SK-N-SH treated with all-trans-retinoic acid at 6 μM for 48 hours (cell line): ENCODE data around the gene MYCBPAP.

Experiments
- ATAC-seq: fragments of 200-7000 bp; cut with Tn5 transposase; 3 replicates; pipeline ENCODE4 v1.9.1; 2020; ENCODE audit warnings: mild to moderate bottlenecking, moderate library complexity
- ARNTL ChIP-seq: fragments of 450-650 bp; formaldehyde crosslinking; IDR thresholded peaks from 2 replicates; pipeline ENCODE4 v1.5.0; 2020; ENCODE audit warnings: low read depth, mild to moderate bottlenecking, moderate library complexity, borderline replicate concordance
- BACH2 ChIP-seq: fragments of 250-450 bp; sonication (Bioruptor Pico); IDR thresholded peaks from 2 replicates; pipeline ENCODE4 v1.9.0; 2021; ENCODE audit warnings: mild to moderate bottlenecking, borderline replicate concordance
- CSDC2 ChIP-seq: fragments of 250-450 bp; sonication (Bioruptor Pico); IDR thresholded peaks from 2 replicates; pipeline ENCODE4 v1.5.0; 2020; ENCODE audit warnings: mild to moderate bottlenecking, moderate library complexity
- ESRRG ChIP-seq: fragments of 250-450 bp; sonication (Bioruptor Pico); IDR thresholded peaks from 2 replicates; pipeline ENCODE4 v1.6.1; 2021; ENCODE audit warnings: mild to moderate bottlenecking
- ISL1 ChIP-seq: fragments of 250-450 bp; sonication (Bioruptor Pico); IDR thresholded peaks from 2 replicates; pipeline ENCODE4 v2.1.2; 2022; ENCODE audit warnings: mild to moderate bottlenecking, moderate library complexity
- OSR1 ChIP-seq: fragments of 250-450 bp; sonication (Bioruptor Pico); IDR thresholded peaks from 2 replicates; pipeline ENCODE4 v1.8.0; 2022; ENCODE audit warnings: moderate library complexity, mild to moderate bottlenecking, inconsistent platforms
- RARB ChIP-seq: fragments of 250-450 bp; sonication (Bioruptor Pico); IDR thresholded peaks from 2 replicates; pipeline ENCODE4 v1.8.0; 2021; ENCODE audit warnings: mild to moderate bottlenecking, moderate library complexity
- SNAI2 ChIP-seq: fragments of 250-450 bp; sonication (Bioruptor Pico); IDR thresholded peaks from 2 replicates; pipeline ENCODE4 v1.5.0; 2020; ENCODE audit warnings: mild to moderate bottlenecking, moderate library complexity
- TCF4 ChIP-seq: fragments of 250-450 bp; sonication (Bioruptor Pico); IDR thresholded peaks from 2 replicates; pipeline ENCODE4 v1.8.0; 2021; ENCODE audit warnings: mild to moderate bottlenecking, moderate library complexity, borderline replicate concordance
- TOX ChIP-seq: fragments of 250-450 bp; sonication (Bioruptor Pico); IDR thresholded peaks from 2 replicates; pipeline ENCODE4 v1.8.0; 2021; ENCODE audit warnings: mild to moderate bottlenecking, moderate library complexity, borderline replicate concordance
- ZC3H10 ChIP-seq: fragments of 250-450 bp; sonication (Bioruptor Pico); IDR thresholded peaks from 2 replicates; pipeline ENCODE4 v1.5.1; 2021; ENCODE audit warnings: mild to moderate bottlenecking, moderate library complexity
- ZFP3 ChIP-seq: fragments of 250-450 bp; sonication (Bioruptor Pico); IDR thresholded peaks from 2 replicates; pipeline ENCODE4 v1.5.0; 2020; ENCODE audit warnings: mild to moderate bottlenecking, moderate library complexity
- ZFP30 ChIP-seq: fragments of 450-650 bp; formaldehyde crosslinking; IDR thresholded peaks from 2 replicates; pipeline ENCODE4 v1.5.0; 2022; ENCODE audit warnings: mild to moderate bottlenecking, moderate library complexity
- ZNF565 ChIP-seq: fragments of 450-650 bp; formaldehyde crosslinking; conservative IDR thresholded peaks from 2 replicates; pipeline ENCODE4 v1.5.0; 2020; ENCODE audit warnings: low read depth, mild to moderate bottlenecking, moderate library complexity
- ZNF70 ChIP-seq: fragments of 450-650 bp; formaldehyde crosslinking; IDR thresholded peaks from 2 replicates; pipeline ENCODE4 v1.5.0; 2020; ENCODE audit warnings: mild to moderate bottlenecking, moderate library complexity
- ZNF8 ChIP-seq: fragments of 450-650 bp; formaldehyde crosslinking; IDR thresholded peaks from 2 replicates; pipeline ENCODE4 v1.5.0; 2020; ENCODE audit warnings: mild to moderate bottlenecking, moderate library complexity
- TF ChIP-seq, protein P1 (sequence below): fragments of 250-450 bp; sonication (Bioruptor Pico); IDR thresholded peaks from 2 replicates; pipeline ENCODE4 v1.5.1; 2020; ENCODE audit warnings: low read depth, mild to moderate bottlenecking, moderate library complexity
- TF ChIP-seq, protein P2 (sequence below): fragments of 250-450 bp; sonication (Bioruptor Pico); IDR thresholded peaks from 2 replicates; pipeline ENCODE4 v1.5.0; 2020; ENCODE audit warnings: mild to moderate bottlenecking, moderate library complexity
- TF ChIP-seq, protein P3 (sequence below): fragments of 250-450 bp; sonication (Bioruptor Pico); IDR thresholded peaks from 2 replicates; pipeline ENCODE4 v1.8.0; 2020; ENCODE audit warnings: mild to moderate bottlenecking, moderate library complexity, borderline replicate concordance
- TF ChIP-seq, protein P4 (sequence below): fragments of 250-450 bp; sonication (Bioruptor Pico); IDR thresholded peaks from 2 replicates; pipeline ENCODE4 v1.5.1; 2021; ENCODE audit warnings: mild to moderate bottlenecking, moderate library complexity
- TF ChIP-seq, protein P5 (sequence below): fragments of 250-450 bp; sonication (Bioruptor Pico); IDR thresholded peaks from 2 replicates; pipeline ENCODE4 v1.8.0; 2021; ENCODE audit warnings: low read depth, mild to moderate bottlenecking, moderate library complexity, borderline replicate concordance

Gene MYCBPAP

DNA sequence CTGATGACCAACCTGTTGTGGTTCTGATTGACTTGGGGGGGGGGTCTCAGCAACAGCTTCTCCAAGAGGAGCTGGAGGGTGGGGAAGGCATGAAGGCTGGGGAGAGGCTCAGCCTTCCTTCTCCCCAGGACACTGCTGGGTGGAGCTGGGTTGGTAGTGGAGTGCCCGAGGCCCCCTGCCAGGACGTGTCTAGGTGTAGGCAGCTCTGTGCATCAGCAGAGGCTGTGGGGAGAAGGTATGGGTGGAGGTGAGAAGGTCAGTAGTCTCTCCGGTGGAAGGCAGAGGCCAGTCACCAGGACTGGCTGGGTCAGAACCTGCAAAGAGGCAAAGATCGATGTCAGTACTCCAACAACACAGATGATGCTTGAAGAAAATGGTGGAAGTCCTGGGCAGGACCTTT, 43.5 kb upstream of the MYCBPAP start:
- no peak for ATAC-seq
- no peak for TF ChIP-seq ESRRG (CRISPR knock-in tag)
- no peak for TF ChIP-seq RARB (CRISPR knock-in tag)
- TF ChIP-seq TCF4 (CRISPR knock-in tag) = no peak

DNA sequence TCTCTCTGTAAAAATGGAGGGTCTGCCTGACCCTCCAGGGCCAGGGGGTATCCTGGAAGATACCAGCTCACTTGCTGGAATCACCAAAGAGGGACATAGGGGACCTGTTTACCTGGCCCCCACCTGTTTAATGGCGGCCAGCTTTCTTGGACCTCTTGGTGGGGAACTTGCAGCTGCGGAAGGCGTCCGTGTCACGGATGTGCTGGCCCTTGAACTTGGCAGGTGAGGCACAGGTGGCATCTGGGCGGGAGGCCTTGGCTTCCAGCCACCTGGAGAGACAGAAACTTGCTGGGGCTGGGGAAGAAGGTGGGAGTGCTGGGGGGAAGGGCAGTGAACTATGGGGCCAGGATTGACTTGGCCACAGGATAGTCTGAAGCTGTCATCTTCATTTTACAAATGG, 43.1 kb upstream of the MYCBPAP start:
- ATAC-seq = no peak
- TF ChIP-seq SNAI2 (CRISPR knock-in tag) = no peak
- no peak for TF ChIP-seq ZNF565 (CRISPR knock-in tag)
- no peak for TF ChIP-seq ZFP3 (CRISPR knock-in tag)
- TF ChIP-seq ZNF70 (CRISPR knock-in tag) = no peak
- TF ChIP-seq ESRRG (CRISPR knock-in tag) = no peak
- TF ChIP-seq, protein P1, sequence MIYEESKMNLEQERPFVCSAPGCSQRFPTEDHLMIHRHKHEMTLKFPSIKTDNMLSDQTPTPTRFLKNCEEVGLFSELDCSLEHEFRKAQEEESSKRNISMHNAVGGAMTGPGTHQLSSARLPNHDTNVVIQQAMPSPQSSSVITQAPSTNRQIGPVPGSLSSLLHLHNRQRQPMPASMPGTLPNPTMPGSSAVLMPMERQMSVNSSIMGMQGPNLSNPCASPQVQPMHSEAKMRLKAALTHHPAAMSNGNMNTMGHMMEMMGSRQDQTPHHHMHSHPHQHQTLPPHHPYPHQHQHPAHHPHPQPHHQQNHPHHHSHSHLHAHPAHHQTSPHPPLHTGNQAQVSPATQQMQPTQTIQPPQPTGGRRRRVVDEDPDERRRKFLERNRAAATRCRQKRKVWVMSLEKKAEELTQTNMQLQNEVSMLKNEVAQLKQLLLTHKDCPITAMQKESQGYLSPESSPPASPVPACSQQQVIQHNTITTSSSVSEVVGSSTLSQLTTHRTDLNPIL = no peak
- no peak for TF ChIP-seq ARNTL (CRISPR knock-in tag)
- no peak for TF ChIP-seq ZNF8 (CRISPR knock-in tag)
- no peak for TF ChIP-seq ISL1 (CRISPR knock-in tag)
- TF ChIP-seq, protein P2, sequence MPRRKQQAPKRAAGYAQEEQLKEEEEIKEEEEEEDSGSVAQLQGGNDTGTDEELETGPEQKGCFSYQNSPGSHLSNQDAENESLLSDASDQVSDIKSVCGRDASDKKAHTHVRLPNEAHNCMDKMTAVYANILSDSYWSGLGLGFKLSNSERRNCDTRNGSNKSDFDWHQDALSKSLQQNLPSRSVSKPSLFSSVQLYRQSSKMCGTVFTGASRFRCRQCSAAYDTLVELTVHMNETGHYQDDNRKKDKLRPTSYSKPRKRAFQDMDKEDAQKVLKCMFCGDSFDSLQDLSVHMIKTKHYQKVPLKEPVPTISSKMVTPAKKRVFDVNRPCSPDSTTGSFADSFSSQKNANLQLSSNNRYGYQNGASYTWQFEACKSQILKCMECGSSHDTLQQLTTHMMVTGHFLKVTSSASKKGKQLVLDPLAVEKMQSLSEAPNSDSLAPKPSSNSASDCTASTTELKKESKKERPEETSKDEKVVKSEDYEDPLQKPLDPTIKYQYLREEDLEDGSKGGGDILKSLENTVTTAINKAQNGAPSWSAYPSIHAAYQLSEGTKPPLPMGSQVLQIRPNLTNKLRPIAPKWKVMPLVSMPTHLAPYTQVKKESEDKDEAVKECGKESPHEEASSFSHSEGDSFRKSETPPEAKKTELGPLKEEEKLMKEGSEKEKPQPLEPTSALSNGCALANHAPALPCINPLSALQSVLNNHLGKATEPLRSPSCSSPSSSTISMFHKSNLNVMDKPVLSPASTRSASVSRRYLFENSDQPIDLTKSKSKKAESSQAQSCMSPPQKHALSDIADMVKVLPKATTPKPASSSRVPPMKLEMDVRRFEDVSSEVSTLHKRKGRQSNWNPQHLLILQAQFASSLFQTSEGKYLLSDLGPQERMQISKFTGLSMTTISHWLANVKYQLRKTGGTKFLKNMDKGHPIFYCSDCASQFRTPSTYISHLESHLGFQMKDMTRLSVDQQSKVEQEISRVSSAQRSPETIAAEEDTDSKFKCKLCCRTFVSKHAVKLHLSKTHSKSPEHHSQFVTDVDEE = no peak
- no peak for TF ChIP-seq CSDC2 (CRISPR knock-in tag)
- TF ChIP-seq, protein P3, sequence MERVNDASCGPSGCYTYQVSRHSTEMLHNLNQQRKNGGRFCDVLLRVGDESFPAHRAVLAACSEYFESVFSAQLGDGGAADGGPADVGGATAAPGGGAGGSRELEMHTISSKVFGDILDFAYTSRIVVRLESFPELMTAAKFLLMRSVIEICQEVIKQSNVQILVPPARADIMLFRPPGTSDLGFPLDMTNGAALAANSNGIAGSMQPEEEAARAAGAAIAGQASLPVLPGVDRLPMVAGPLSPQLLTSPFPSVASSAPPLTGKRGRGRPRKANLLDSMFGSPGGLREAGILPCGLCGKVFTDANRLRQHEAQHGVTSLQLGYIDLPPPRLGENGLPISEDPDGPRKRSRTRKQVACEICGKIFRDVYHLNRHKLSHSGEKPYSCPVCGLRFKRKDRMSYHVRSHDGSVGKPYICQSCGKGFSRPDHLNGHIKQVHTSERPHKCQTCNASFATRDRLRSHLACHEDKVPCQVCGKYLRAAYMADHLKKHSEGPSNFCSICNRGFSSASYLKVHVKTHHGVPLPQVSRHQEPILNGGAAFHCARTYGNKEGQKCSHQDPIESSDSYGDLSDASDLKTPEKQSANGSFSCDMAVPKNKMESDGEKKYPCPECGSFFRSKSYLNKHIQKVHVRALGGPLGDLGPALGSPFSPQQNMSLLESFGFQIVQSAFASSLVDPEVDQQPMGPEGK (CRISPR knock-in tag) = no peak
- no peak for TF ChIP-seq OSR1 (CRISPR knock-in tag)
- no peak for TF ChIP-seq RARB (CRISPR knock-in tag)
- no peak for TF ChIP-seq ZFP30 (CRISPR knock-in tag)

DNA sequence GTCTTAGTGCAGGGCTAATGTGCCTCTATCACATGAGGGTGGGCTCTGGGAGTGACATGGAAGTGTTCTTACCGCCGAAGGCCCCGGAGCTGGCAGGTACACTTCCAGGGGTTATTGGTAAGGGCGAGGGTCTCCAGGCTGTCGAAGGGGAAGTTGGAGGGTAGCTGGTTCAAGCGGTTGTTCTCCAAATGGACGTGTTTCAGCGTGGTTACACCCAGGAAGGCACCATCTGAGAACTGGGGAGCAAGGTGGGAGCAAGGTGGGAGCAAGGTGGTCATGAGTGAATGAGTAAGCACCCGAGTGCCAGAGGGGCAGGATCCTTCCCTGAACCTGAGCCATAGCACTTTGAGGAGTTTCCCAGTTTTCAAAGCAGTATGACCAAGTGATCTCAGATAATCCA, 42.6 kb upstream of the MYCBPAP start:
- ATAC-seq = no peak
- TF ChIP-seq, protein P4, sequence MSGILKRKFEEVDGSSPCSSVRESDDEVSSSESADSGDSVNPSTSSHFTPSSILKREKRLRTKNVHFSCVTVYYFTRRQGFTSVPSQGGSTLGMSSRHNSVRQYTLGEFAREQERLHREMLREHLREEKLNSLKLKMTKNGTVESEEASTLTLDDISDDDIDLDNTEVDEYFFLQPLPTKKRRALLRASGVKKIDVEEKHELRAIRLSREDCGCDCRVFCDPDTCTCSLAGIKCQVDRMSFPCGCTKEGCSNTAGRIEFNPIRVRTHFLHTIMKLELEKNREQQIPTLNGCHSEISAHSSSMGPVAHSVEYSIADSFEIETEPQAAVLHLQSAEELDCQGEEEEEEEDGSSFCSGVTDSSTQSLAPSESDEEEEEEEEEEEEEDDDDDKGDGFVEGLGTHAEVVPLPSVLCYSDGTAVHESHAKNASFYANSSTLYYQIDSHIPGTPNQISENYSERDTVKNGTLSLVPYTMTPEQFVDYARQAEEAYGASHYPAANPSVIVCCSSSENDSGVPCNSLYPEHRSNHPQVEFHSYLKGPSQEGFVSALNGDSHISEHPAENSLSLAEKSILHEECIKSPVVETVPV (CRISPR knock-in tag) = no peak
- TF ChIP-seq ZFP30 (CRISPR knock-in tag) = no peak
- no peak for TF ChIP-seq SNAI2 (CRISPR knock-in tag)
- no peak for TF ChIP-seq ZC3H10 (CRISPR knock-in tag)
- no peak for TF ChIP-seq ZNF565 (CRISPR knock-in tag)
- TF ChIP-seq, protein P3 (CRISPR knock-in tag) = no peak
- no peak for TF ChIP-seq ZNF70 (CRISPR knock-in tag)
- TF ChIP-seq ZFP3 (CRISPR knock-in tag) = no peak
- no peak for TF ChIP-seq ARNTL (CRISPR knock-in tag)
- TF ChIP-seq, protein P5, sequence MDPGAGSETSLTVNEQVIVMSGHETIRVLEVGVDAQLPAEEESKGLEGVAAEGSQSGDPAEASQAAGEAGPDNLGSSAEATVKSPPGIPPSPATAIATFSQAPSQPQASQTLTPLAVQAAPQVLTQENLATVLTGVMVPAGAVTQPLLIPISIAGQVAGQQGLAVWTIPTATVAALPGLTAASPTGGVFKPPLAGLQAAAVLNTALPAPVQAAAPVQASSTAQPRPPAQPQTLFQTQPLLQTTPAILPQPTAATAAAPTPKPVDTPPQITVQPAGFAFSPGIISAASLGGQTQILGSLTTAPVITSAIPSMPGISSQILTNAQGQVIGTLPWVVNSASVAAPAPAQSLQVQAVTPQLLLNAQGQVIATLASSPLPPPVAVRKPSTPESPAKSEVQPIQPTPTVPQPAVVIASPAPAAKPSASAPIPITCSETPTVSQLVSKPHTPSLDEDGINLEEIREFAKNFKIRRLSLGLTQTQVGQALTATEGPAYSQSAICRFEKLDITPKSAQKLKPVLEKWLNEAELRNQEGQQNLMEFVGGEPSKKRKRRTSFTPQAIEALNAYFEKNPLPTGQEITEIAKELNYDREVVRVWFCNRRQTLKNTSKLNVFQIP (CRISPR knock-in tag) = no peak
- no peak for TF ChIP-seq TCF4 (CRISPR knock-in tag)
- TF ChIP-seq, protein P2 = no peak
- TF ChIP-seq TOX (CRISPR knock-in tag) = no peak
- TF ChIP-seq RARB (CRISPR knock-in tag) = no peak
- TF ChIP-seq, protein P1 = no peak
- no peak for TF ChIP-seq ESRRG (CRISPR knock-in tag)
- TF ChIP-seq BACH2 (CRISPR knock-in tag) = no peak
- no peak for TF ChIP-seq ZNF8 (CRISPR knock-in tag)
- TF ChIP-seq CSDC2 (CRISPR knock-in tag) = no peak
- TF ChIP-seq, all 23 proteins: peak for 0
